Measurements from ENCODE around the gene AMER2. TPM values are rescaled to one million over a fixed set of nuclear protein-coding genes. Genes with fewer than 3 reads are reported as not detected.

Gene AMER2
- total RNA-seq (2011; cell fraction: chromatin; rRNA removed; ENCODE audit: low replicate concordance): not detected in 2 replicates
- total RNA-seq (2011; cell fraction: nucleolus; rRNA removed): not detected in 2 replicates
- not detected in 2 replicates for total RNA-seq (2011; cell fraction: nucleoplasm; rRNA removed)
- not detected in 2 replicates for total RNA-seq (2014; rRNA removed)
- not detected in 2 replicates for total RNA-seq (2014; rRNA removed; fragmentation: Illumina TruSeq; extraction: Trizol)
- not detected in 2 replicates for total RNA-seq (2015; rRNA removed; fragmentation: Illumina TruSeq; extraction: Trizol)
- not detected in 2 replicates for total RNA-seq (2021)
- not detected in 2 replicates for polyA plus RNA-seq (2011; rRNA removed)
- polyA plus RNA-seq (2011; cell fraction: cytosol; rRNA removed): not detected in 2 replicates
- polyA plus RNA-seq (2011; cell fraction: nucleus; rRNA removed): not detected in 2 replicates
- polyA plus RNA-seq (2012): not detected in 2 replicates
- not detected in 2 replicates for polyA plus RNA-seq (2014; fragmentation: Illumina TruSeq; extraction: Trizol)
- not detected for polyA plus RNA-seq (2014; fragmentation: Nextera tagmentation; extraction: Ambion mirVana)
- polyA plus RNA-seq (2014; rRNA removed): not detected in 2 replicates
- not detected in 2 replicates for polyA minus RNA-seq (2011; rRNA and poly(A)+ RNA removed)
- not detected in 2 replicates for polyA minus RNA-seq (2011; cell fraction: cytosol; rRNA and poly(A)+ RNA removed)
- not detected in 2 replicates for polyA minus RNA-seq (2011; cell fraction: nucleus; rRNA and poly(A)+ RNA removed)
- percentile 8 among the genes with signal in this experiment for Bru-seq, nascent RNA
- BruChase-seq, experiment 1, labeled RNA remaining after a 2-hour chase: not detected
- not detected for BruChase-seq, experiment 2, labeled RNA remaining after a 6-hour chase
- long read RNA-seq, experiment 1: 0 reads
- long read RNA-seq, experiment 2: 0 reads
- long read RNA-seq, experiment 3: 0 reads

- Histone ChIP-seq H3K4me2 (ENCODE audit: insufficient read depth, low read length) (no peak within 1 kb of the TSS), H3K9me3 (replicated peaks; ENCODE audit: control insufficient read depth, insufficient read depth, low read depth, low read length) (no peaks in the 10 kb centered on the region), H3K4me1 (replicated peaks in 1 of 2; ENCODE audit: control insufficient read depth in 2 of 2, insufficient read depth in 2 of 2, low read length in 2 of 2) (peaks cover 0 to 5% of the 10 kb centered on the region in 2 experiments; a peak in 2 of 5 replicates), H3K9ac (ENCODE audit: insufficient read depth in 1 of 2, low read depth in 2 of 2, low read length in 2 of 2) (no peak within 1 kb of the TSS), H3K79me2 (ENCODE audit: control insufficient read depth, insufficient read depth, low read length) (no peaks in the 10 kb centered on the region), H2AFZ (ENCODE audit: low read depth, low read length) (no peak within 1 kb of the TSS), H4K20me1 (replicated peaks; ENCODE audit: control insufficient read depth, insufficient read depth, low read length) (no peaks in the 10 kb centered on the region), H3K4me3 (no peak within 1 kb of the TSS), H3K9me1 (ENCODE audit: control insufficient read depth, insufficient read depth, low read length) (no peaks in the 10 kb centered on the region), H3K36me3 (ENCODE audit: control insufficient read depth, insufficient read depth, low read length) (no peaks in the 10 kb centered on the region), H3K27ac (ENCODE audit: extremely low read depth, low read depth, low read length) (no peak within 1 kb of the TSS), H3K27me3 (ENCODE audit: control insufficient read depth in 2 of 2, insufficient read depth in 2 of 2, low read length in 2 of 2) (peaks cover 5 to 31% of the 10 kb centered on the region in 2 experiments; a peak in 3 of 5 replicates)
- in situ Hi-C loops (cut with MboI): no loop called here
- ChIA-PET CTCF (ENCODE audit: low intra/inter-chr PET ratio) (no interaction called here), POLR2A (interaction anchor here (1.7 kb wide), 1 partner anchor 33 kb away, joined by 3 read pairs; no protein-coding TSS in a partner anchor)
- ATAC-seq (no peak), DNase-seq (ENCODE audit: extremely low read depth in 1 of 4, low spot score in 3 of 4) (no peak), FAIRE-seq (no peak)
- intact Hi-C loops (cut with micrococcal nuclease): no loop called here
- 4% methylated on average over 35 of the region's 50 CpGs for WGBS (ENCODE audit: insufficient coverage, low coverage, missing lambda C conversion rate)
- BruUV-seq (replicated peaks): no TSS peak
- TF ChIP-seq POU5F1 (IDR thresholded peaks at IDR 0.05; ENCODE audit: borderline replicate concordance, low read depth, low read length, partially characterized antibody): no peak
- TF ChIP-seq ZNF12 (CRISPR knock-in tag; IDR thresholded peaks at IDR 0.05): no peak
- no peak for TF ChIP-seq ZC3H4 (CRISPR knock-in tag; IDR thresholded peaks at IDR 0.05; ENCODE audit: borderline replicate concordance)
- TF ChIP-seq HMG20B (CRISPR knock-in tag; IDR thresholded peaks at IDR 0.05): no peak
- TF ChIP-seq JUN (IDR thresholded peaks at IDR 0.05; ENCODE audit: borderline replicate concordance, low read depth, low read length): no peak
- no peak for TF ChIP-seq JUN (CRISPR knock-in tag; IDR thresholded peaks at IDR 0.05; ENCODE audit: borderline replicate concordance)
- no peak for TF ChIP-seq ZNF354B (CRISPR knock-in tag; IDR thresholded peaks at IDR 0.05)
- TF ChIP-seq GATAD2A (IDR thresholded peaks at IDR 0.05): no peak
- TF ChIP-seq ZNF407 (IDR thresholded peaks at IDR 0.05; ENCODE audit: low read depth): no peak
These were observed at the start of gene AMER2 for GRCh38 chr13:25171517-25172302. TSS of gene AMER2 (minus strand) at chr13:25172288. CDS start at chr13:25171619, 669 bp downstream.

All from K562 (cell line).